Kidney glomerular epithelial cell (primary cell): ENCODE data around the gene TET1.
"Not testable (repeated sequence)": the region's sequence is repeated elsewhere in the genome, so short reads cannot be mapped to it uniquely, and the experiment has no call there.

Source experiments
- DNase-seq: peaks from one replicate; lab custom pipeline; 2025; lab: John Stamatoyannopoulos, UW

TET1 gene

DNA sequence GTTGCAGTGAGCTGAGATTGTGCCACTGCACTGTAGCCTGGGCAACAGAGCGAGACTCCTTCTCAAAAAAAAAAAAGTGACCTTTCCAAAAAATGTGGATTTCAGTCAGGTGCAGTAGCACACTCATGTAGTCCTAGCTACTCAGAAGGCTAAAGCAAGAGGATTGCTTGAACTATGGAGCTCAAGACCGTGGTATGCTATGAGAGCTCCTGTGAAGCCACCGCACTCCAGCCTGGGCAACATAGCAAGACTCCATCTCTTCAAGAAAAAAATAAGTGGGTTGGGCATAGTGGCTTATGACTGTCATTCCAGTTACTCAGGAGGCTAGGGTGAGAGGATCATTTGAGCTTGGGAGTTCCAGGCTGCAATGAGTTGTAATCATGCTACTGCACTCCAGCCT, 51.1 kb downstream of the TET1 start:
- DNase-seq, result no peak

DNA sequence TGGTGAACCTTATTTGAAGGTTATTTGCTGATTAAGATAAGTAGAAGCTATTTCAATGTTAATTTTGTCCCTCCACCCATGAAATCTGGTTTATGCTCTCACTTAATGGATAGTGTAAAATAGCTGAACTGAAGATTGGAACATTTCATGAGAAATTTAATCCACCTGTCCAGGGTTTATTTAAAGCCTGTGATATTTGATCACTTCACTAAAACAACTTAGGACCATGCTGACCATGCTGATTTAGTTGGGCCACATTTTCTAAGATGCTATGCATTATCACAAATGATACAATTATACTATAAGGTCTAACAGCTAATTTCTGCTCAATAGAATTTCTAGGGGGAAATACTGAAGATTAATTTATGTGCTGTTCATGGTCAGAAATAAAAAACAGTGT, 53.8 kb downstream of the TET1 start:
- not testable (repeated sequence) for DNase-seq

DNA sequence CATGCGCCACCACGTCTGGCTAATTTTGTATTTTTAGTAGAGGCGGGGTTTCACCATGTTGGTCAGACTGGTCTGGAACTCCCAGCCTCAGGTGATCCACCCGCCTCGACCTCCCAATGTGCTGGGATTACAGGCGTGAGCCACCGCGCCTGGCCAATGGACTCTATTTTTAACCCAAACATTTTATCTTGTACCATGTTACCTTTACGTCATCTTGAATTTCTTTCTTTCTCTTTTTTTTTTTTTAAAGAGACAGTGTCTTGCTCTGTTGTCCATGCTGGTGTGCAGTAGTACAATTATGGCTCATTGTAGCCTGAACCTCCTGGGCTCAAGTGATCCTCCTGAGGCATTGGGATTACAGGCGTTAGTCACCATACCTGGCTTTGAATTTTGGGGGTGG, 57.6 kb downstream of the TET1 start:
- DNase-seq, result not testable (repeated sequence)

DNA sequence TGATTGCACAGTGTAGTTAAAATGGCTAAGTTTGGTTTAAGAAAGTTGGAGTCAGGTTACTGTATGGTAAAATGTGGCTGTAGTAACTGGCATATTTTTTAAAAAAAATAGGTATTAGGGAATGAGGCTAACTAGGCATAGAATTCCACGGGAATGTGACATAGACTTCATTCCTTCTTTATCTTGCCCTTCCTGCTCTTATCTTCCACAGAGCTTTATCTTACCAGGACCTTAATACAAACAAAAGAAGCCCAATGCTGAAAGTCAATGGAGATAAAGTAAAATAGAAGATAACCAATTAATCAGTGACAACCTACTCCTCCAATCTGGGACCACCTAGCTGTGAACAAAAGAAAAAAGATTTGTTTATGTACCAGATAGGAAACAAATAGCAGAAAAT, 58.1 kb downstream of the TET1 start:
- no peak for DNase-seq

DNA sequence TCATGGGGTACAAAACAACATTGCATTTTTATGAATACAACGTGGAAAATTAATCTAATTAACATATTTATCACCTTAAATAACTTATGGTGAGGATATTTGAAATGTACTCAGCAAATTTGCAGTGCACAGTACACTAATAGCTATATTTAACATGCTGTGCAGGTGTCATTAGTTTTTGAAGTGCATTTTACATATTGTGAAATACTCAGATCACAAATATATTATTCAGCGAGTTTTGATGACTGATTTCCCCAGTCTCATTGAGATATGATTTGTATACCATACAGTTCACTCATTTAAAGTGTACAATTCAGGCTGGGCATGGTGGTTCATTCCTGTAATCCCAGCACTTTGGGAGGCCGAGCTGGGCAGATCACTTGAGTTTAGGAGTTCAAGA, 59.5 kb downstream of the TET1 start:
- no peak for DNase-seq

DNA sequence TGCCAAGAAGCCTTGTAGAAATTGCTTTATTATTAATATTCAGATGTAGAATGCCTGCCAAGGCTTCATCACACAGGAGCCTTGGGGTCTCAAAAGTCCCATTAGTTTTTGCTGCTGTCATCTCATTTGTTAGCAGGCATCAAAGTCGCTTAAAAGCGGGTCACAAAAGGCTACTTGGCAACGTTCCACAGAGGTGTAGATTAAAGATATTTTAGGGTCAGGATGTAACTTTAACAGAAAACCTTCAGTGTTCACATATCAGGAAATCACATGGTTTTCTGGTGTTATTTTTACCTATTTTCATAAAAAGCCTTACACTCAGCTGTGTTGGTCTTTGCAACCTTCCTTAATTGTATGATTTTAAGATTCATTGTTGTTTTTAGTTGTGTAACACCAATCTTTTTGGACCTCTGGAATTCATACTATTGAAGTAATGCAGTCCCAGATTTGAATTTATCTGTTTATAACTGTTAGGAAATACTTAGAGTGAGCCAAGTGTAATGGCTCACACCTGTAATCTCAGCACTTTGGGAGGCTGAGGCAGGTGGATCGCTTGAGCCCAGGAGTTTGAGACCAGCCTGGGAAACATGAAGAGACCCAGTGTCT, 65.3 kb downstream of the TET1 start:
- no peak for DNase-seq

DNA sequence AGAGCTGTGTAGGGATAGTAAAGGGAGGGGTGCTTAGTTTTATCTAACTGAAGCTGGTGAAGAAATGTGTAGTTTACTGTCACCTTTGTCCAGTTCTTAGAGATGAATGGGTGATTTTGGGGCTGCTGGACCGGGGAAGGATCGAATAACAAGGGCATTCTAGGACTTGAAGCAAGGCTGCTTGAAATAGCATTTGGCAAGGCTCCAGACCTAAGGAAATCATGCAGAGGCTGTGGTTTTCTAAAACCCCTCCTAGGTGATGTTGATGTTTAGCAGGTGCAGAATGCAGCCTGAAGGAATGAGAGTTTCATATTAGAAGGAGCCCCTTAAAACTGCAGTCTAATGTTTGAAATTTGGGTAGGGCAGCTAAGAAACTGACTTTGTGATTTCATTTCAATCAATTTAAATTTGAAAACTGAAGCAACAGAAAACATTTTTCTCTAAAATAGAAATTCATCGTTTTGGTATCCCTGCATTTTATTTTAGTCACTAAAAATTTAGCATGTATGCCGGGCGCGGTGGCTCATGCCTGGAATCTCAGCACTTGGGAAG, 68.5 kb downstream of the TET1 start:
- no peak for DNase-seq

DNA sequence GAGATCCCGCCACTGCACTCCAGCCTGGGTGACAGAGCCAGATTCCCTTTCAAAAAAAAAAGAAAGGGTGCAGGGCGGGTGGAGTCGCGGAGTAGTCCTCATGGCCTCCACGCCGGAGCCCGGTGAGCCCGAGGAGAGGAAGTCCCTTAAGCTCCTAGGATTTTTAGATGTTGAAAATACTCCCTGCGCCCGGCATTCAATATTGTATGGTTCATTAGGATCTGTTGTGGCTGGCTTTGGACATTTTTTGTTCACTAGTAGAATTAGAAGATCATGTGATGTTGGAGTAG, 72.1 kb downstream of the TET1 start:
- not testable (repeated sequence) for DNase-seq

DNA sequence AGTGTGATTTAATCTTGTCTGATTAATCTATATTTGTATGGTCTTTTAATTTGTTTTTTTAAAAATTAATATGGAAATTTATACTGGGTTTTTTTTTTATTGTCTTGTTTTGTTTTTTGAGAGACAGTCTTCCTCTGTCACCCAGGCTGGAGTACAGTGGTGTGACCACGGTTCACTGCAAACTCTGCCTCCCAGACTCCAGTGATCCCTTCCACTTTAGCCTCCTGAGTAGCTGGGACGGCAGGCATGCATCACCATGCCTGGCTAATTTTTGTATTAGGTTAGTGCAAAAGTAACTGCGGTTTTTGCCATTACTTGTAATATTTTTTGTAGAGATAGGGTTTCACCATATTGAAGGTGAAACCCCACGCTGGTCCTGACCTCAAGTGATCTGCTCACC, 73.1 kb downstream of the TET1 start:
- DNase-seq, result no peak

DNA sequence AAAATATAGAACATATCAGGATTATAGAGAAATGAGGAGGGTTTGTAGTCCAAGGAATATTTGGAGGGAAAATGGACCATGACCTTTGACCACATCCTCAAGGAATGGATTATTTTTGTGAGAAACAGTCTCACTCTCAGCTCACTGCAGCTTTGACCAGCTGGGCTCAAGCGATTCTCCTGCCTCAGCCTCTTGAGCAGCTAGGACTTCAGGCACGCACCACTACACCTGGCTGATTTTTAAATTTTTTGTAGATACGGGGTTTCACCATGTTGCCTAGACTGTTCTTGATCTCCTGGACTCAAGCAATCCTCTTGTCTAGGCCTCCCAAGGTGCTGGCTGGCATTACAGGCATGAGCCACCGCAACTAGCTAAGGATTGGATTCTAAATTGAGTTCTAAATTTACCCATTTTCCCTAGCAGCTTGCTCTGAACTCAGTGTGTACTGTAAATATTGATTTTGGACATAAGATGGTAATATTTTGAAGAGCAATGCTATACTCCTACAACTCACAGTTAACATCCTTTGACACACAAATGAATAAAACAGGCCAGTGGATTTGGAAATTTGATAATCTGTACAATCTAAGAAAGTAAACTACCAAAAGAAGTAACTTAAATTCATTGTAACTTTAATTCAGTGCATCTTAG, 73.8 kb downstream of the TET1 start:
- DNase-seq, result no peak

DNA sequence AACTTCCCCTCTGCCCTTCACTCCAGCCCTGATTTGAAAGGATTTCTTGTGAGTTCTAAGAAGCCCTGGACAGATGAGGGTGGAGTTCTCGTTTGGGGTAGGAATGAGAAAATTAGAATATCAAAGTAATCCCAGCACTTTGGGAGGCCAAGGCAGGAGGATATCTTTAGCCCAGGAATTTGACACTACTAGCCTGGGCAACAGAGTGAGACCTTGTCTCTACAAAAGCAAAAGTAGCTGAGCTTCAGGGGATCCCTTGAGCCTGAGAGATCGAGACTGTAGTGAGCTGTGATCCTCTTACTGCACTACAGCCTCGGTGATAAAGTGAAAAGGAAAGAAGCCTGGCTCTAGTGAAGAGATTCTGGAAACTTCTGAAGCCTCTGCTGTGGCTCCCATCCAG, 76.2 kb downstream of the TET1 start:
- DNase-seq, result no peak

DNA sequence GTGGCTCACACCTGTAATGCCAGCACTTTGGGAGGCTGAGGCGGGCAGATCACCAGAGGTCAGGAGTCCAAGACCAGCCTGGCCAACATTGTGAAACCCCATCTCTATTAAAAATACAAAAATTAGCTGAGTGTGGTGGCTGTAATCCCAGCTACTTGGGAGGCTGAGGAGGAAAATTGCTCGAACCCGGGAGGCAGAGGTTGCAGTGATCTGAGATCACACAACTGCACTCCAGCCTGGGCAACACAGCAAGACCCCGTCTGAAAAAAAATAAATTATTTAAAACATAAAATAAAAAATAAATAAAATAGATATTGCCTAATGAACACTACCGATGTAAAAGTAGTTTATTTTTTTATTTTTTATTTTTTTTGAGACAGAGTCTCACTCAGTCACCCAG, 83.4 kb downstream of the TET1 start:
- DNase-seq, result not testable (repeated sequence)

DNA sequence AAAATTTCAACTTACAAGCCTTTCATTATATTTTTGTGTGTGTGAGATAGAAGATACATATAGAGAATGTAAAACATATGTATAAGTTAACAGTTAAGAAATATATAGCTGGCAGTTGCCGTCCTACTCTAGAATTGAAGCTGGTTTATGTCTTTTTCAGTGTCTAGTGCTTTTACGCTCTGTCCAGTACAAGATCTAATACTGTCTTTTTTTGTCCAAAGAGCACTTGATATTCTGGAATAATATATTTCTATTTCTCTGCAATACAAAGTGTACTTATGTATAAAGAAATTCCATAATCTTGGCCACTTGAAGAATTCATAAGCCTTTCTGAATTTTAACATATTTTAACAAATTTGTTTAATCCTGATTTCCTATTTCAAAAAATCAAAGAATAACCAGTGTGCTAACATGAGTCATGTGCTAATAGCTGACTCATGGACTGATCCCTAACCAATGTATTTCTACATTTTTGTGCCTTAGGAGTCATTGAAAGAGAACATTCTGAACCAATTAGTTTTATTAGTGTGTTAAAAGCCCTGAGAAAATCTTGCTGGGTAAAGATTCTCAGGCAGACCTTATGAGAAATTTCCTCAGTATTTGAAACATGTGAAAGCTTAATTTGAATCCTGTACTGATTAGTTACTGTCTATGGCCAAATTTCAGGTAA, 87.7 kb downstream of the TET1 start:
- peak; percentile 68 for DNase-seq

DNA sequence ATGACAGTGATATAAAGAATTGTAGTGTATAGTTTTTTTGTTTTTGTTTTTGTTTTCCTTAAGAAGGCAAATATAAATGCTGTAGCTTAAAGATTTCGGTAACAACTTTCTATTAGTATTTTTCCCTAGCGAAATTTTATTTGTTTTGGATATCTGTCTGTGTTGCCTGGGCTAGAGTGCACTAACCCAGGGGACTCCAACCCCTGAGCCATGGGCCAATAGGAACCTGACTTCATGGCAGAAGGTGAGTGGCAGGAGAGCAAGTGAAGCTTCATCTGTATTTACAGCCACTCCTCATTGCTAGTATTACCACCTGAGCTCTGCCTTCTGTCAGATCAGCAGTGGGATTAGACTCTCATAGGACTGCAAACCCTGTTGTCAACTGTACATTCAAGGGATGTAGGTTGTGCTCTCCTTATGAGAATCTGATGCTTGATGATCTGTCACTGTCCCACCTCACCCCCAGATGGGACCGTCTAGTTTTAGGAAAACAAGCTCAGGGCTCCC, 95.5 kb downstream of the TET1 start:
- no peak for DNase-seq

DNA sequence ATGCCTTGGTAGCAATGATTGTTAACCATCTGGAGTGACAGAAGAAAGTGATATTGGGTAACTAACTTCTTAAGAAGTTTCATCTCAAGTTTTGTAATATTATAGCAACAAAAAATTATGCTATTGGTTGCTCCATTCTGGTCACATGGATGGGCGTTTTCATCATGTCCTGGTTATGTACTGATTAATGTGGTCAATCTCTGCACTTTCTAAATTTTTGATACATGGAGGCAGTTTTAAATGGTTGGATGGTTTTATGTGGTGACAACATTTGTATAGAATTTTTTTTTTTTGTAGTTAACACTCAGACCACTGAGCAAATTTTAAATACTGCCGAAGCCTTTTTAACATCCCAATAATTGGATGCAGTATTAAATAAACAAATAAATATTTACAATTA, 105.7 kb downstream of the TET1 start:
- DNase-seq, result no peak

DNA sequence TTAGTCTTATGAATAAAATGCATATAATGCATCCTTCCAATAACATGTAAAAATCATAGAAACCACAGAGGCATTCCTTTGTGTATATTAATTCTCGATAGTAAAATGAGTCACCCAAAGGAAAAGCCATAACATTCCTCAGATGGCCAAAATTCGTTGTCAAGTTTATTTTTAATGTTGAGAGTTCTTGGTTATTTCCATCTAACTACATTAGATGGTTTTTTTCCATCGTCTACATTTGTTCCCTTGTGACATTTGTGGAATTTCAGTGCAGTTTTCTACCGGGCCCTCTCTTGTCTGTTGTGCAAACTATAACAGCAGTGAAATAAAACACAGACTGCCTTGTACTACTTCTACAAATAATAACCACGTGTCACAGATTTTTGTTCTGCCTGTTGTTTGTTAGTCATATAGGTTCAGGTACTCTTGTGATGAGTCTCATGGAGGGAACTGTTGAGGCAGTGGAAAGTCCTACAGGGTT, 106.2 kb downstream of the TET1 start:
- peak; percentile 46 for DNase-seq

DNA sequence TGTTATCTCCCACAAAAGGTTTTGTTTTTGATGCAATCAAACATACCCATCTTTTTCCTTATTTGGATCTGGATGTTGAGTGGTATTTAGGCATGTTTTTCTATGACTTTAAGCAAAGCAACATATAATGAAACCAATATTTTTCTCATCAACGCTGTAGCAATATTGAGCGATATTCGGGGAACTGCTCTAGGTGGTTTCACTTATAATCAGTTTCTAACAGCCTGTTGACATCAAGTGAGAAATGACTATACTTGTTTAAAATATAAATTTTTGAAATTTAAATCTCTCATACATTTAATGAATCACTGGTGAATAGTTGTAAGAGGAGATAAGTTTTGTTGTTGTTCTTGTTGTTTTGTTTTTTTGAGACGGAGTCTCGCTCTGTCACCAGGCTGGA, 108.1 kb downstream of the TET1 start:
- no peak for DNase-seq

DNA sequence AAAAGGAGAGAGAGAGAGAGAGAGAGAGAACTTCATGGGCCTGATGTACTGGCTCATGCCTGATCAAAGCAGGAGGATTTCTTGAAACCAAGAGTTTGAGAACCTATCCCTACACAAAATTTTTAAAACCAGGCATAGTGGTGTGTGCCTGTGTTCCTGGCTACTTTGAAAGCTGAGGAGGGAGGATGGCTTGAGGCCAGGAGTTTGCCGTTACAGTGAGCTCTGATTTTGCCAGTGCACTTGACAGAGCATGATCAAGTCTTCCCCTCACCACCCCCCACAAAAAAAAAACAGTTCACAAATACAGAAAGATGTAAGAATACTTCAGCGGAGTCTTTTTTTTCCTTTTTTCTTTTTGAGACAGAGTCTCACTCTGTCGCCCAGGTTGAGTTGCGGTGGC, 108.8 kb downstream of the TET1 start:
- DNase-seq, result no peak

DNA sequence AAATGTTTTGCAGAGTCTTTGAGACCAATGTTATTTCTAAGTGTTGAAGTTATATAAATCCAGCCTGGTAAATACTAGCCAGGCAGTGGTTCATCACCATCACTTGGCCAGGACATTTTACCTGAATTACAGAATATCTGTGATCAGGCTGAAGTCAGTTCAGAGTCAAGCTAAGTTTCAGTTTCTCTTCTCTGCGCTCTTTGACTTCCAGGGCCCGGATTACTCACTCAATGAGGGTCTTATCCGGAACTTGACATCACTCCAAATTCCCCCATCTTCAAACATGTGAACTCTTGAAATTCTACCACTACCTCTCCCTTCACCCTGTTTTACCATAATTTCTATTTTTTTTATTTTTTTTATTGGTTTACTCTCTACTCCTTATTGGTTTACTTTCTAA, 124.3 kb downstream of the TET1 start:
- DNase-seq, result no peak

DNA sequence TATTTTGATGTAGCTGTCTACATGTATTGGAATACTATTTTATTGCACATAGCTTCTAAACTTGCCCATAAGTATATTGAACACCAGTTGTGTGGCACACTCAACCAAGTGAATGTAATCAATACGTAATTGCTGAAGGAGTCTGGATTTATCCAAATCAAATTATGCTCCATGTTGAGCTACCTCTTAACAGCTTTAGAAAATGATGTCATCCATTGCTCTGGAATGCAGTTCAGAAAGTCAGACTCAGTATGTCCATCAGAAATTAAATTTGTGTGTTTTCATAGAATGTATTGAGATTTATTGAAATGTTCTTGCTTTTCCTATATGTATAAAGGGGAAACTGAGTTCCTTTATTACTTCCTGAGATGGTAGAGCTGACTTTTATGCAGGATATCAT, 135.9 kb downstream of the TET1 start:
- no peak for DNase-seq

DNA sequence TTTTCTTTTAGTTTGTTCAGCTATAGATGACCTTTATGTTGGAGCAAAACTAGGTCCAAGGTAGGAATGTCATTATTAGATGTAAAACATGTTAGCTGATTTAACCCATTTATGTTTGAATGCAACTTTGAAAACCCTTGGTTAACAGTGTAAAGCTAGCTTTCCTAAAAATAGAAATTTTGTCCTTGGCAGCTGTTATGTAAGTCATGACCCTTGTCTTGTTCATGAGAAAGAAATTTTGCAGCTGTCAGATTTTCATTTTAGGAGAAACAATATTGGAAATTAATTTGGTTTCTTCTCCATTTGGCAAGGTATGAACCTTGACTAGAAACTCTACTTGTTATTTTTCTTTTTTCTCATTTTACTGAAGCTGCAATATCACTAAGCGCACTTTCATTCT, 137.0 kb downstream of the TET1 start:
- no peak for DNase-seq

DNA sequence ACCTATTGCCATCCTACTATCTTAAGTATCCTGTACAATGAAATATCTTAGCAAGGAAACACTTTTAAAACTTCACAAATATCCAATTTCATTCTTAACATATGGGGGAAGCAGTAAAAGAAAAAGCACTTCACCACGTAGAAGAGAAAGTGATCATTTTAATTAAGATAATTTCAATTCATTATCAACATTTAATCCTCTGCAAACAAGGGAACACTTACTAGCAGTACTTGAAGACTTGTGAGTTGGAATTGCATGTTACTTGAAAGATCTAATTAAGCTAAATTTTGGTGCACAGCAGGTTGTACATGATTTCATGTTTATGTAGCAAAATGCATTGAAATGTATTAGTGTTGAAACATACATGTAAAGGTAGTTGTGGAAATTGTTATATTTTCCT, 140.1 kb downstream of the TET1 start:
- DNase-seq, result no peak

DNA sequence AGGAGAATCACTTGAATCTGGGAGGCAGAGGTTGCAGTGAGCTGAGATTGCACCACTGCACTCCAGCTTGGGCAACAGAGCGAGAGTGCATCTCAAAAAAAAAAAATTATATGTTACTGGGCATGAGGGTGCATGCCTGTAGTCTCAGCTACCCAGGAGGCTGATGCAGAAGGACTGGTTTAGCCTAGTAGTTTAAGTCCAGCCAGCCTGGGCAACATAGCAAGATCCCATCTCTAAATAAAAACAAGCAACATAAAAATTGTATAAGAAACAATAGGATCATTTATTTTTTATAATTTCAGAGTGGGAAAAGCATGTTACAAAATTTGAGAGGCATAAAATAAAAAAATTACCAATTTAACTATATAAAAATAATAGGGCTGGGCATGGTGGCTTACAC, 145.4 kb downstream of the TET1 start:
- no peak for DNase-seq
